CD4-positive, alpha-beta T cell treated with Interleukin-10 for 1 hour (primary cell): Measurements from ENCODE around the gene OXCT1.

Experiments
- DNase-seq: peaks from one replicate; pipeline ENCODE4 v3.0.0-alpha.2; 2020

Gene OXCT1

DNA sequence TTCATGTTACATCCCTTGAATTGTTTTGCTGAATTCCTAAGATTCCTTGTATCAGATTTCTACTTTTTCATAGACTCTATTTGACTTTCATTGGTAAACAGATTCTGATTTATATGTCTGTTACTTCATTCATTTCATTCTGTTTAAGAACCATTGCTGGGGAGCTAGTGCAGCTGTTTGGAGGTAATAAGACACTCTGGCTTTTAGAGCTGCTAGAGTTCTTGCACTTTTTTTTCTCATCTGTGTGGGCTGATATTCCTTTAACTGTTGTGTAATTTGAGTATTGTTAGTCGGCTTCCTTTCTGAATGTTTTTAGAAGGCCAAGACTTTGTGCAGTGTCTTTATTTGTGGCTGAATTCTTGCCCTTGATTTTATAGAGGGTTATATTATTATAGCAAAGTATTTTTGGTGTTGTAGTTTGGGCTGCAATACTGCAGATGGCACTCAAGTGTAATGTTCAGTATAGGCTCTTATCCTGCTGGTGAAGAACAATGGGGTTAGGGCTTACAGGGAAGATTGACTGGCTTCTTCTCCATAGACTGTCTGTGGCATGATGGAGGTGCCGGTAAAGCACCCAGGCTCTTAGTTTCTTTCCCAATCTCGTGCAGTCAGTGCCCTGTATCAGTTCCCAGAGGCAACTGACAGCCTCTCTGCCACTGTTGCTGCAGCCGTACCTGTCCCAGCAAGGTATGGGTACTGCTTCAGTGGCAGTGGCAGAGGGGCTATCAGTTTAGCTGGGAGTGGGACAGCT is 162.2 kb downstream of the OXCT1 start:
- DNase-seq: no peak

- no peak for DNase-seq
Observed at GRCh38 chr5:41695920-41696582, 174.2 kb downstream of the OXCT1 start.

DNA sequence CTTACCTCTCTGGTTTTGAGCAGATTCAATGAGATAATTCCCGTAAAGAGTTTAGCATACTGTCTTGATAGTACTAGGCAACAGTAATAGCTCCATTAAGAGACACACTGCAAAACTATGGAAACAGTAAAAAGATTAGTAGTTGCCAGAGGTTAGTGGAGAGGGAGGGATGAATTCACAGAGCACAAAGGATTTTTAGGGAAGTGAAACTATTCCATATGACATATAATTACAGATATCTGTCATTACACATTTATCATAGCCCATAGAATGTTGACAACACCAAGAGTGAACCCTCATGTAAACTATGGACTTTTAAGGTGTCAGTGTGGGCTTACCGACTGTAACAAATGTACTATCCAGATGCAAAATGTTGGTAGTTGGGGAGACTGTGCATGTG is 183.5 kb downstream of the OXCT1 start:
- no peak for DNase-seq

- DNase-seq: no peak
Observed at GRCh38 chr5:41686191-41686590, 184.0 kb downstream of the OXCT1 start.

- DNase-seq: no peak
Observed at GRCh38 chr5:41683181-41683580, 187.0 kb downstream of the OXCT1 start.

GRCh38 chr5:41682641-41683040 is 187.6 kb downstream of the OXCT1 start:
- DNase-seq: no peak

- DNase-seq: no peak
Observed at GRCh38 chr5:41681840-41682239, 188.4 kb downstream of the OXCT1 start.
